Islet precursor cell (in vitro differentiated cells): ENCODE data around the gene VCL.
"Not testable (repeated sequence)": the region's sequence is repeated elsewhere in the genome, so short reads cannot be mapped to it uniquely, and the experiment has no call there.

Source experiments
- DNase-seq: peaks from one replicate; pipeline ENCODE4 v3.0.0-alpha.2; 2018

VCL gene

DNA sequence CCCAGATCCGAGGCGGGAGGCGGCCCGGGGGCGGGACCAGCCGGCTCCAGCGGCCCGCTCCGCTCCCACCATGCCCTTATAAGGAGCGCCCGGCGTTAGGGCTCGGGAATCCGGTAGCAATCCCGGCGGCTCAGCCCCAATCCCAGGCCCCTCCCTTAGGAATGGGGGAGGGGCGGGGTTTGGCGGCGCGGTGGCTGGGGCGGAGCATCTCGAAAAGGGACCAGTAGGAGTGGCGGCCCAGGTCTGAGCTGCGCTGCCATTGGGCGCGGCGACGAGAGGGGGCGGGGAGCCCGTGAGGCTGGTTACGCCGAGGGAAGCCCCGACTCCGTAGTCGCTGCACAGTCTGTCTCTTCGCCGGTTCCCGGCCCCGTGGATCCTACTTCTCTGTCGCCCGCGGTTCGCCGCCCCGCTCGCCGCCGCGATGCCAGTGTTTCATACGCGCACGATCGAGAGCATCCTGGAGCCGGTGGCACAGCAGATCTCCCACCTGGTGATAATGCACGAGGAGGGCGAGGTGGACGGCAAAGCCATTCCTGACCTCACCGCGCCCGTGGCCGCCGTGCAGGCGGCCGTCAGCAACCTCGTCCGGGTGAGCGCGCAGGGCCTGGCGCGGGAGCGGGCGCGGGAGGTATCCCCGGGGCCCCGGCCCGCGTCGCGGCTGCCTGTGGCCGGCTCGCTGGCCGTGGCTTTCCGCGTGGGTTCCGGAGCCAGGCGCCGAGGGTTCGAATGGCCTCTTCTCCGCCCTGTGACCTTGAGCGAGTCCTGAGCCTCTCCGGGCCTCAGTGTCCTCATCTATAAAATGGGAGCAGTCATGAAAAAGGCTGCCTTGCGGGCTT, at the start of gene VCL:
Gene VCL (plus strand): TSS at position 330 of the 836 bp plus-strand sequence. CDS start 92 bp downstream, at position 422.
- DNase-seq, result peak; percentile 100

GRCh38 chr10:73948947-73949633, 48.8 kb upstream of the VCL start:
- no peak for DNase-seq

- DNase-seq, result peak; percentile 68
These were observed 47.6 kb upstream of the VCL start for GRCh38 chr10:73950155-73950948.

GRCh38 chr10:73953665-73954064, 44.3 kb upstream of the VCL start:
- no peak for DNase-seq

- no peak for DNase-seq
These were observed 43.2 kb upstream of the VCL start for GRCh38 chr10:73954737-73955136.

DNA sequence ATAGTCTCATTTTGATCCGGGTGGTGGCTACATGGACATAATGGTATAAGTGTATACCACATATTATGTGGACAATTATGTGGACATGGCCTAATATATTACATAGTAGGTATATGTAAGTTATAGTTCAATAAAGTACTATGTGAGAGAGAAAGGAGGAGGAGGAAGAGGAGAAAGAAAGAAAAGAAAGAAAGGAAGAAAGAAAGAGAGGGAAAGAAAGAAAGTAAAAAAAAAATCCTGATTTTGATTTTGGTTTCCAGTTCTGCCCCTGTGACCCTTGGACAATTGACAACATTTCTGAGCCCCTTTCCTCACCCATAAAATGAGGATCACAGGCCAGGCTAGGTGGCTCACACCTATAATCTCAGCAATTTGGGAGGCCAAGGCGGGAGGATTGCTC, 42.2 kb upstream of the VCL start:
- DNase-seq, result no peak

DNA sequence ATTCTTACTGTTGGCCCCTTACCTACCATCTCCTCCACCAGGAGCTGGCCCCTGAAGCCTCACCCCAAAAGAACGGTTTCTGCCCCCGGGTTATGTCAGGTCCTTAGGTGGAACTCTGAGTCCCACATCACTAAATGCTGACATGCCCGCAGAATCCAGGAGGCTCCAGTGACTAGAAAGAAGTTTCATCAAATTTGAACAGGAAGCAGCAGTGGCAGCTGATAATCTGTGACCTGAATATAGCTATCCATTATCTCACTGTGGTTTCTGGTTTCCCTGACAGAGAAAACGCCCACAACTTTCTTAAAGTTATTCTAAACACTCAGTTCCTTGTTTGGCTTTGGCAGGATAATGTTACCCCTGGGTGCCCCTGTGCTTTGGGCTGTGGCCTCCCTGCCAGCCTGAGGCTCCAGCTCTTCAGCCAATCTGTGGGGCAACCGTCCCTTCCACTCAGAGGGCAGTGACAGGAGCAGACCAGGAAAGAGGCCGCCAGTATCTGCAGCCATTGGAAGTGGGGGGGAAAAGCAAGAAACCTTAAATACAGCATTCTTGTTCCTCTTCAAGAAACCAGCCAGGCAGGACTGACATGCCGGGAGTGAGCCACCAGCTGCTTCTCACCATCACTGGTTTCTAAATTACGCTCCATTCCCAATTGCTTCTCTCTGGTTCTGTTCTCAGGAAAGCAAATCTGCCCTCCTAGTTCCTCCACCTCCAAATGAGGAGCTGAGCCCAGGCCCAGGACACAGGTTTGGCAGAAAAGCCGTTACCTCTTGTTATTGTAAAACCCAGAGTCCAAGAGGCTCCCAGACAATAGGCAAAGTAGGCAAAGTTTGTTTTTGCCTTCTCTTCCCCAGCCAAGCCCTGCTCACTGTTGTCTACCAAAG, 41.2 kb upstream of the VCL start:
- DNase-seq, result no peak

GRCh38 chr10:73959484-73960243, 38.3 kb upstream of the VCL start:
- DNase-seq, result no peak

DNA sequence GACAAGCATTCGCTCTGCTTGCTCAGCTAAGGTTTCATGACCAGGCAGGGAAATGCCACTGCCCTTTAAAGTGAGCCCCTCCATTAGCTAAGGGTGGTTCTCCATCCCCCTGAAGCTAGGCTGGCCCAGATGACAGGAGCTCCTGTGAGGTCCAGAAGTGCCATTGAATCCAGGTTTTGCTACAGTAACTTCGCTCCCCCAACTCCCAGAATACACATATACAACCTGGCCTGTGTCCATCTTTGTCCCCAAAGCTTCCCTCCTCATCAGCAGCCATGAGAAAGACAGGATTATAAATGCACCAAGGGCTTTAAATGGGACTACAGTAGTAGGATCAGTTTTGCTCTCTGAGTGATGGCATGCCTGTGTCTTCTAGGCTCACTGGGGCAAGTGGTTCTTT, 35.5 kb upstream of the VCL start:
- DNase-seq, result no peak

DNA sequence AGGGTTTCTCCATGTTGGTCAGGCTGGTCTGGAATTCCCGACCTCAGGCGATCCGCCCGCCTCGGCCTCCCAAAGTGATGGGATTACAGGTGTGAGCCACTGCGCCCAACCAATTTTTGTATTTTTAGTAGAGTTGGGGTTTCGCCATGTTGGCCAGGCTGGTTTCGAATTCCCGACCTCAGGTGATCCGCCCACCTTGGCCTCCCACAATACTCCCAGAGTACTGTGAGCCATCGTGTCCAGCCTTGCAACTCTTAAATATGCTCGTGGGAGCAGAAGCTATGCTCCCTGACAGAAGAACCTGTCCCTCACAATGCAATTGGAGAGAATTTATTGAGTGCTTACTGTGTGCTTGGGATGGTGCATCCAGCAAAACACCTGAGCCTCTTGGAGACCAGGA, 34.4 kb upstream of the VCL start:
- not testable (repeated sequence) for DNase-seq

DNA sequence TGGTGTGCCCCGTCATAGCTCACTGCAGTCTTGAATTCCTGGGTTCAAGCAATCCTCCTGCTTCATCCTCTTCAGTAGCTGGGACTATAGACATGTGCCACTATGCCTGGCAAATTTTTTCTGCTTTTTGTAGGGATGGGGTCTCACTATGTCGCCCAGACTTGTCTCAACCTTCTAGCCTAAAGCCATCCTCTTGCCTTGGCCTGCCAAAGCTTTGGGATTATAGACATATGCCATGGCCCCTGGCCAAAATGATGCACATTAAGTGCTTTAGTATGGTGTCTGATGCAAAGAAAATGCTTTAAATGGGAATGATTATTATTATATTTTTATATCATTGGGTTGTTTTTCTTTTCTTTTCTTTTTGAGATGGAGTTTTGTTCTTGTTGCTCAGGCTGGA, 33.2 kb upstream of the VCL start:
- no peak for DNase-seq

DNA sequence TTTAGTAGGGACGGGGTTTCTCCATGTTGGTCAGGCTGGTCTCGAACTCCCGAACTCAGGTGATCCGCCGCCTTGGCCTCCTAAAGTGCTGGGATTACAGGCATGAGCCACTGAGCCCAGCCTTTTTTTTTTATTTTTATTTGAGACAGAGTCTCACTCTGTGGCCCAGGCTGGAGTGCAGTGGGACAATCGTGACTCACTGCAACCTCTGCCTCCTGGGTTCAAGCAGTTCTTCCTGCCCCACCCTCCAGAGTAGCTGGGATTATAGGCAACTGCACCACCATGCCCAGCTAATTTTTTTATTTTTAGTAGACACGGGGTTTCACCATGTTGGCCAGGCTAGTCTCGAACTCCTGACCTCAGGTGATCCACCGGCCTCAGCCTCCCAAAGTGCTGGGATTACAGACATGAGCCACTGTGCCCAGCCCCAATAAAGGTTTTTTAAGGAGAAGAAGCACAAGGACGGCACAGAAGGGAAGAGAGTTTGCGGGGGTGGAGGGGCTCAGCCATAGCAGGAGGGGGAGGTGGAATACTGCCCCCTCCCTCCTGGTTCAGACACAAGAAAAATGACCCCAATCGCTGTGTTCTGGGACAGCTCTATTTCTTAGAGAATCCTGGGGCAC, 32.5 kb upstream of the VCL start:
- DNase-seq, result not testable (repeated sequence)

- DNase-seq, result peak; percentile 99
These were observed 31.8 kb upstream of the VCL start for GRCh38 chr10:73965890-73966768.

GRCh38 chr10:73967022-73967429, 30.9 kb upstream of the VCL start:
- no peak for DNase-seq

DNA sequence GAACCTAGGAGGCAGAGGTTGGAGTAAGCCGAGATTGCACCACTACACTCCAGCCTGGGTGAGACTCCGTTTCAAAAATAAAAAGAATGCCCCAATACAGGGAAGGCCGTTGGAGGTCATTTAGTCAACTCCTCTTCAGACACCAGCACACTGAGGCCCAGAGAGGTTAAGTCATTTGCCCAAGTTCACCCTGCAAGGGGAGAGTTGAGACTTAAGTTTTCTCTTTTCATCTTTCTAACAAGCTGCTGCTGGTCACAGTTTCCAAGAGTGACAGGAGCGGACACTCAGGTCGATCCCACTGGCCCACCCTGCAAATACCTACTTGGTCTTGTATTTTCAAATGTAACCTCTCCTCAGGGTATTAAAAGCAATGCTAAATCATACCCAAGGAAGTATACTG, 30.4 kb upstream of the VCL start:
- no peak for DNase-seq

DNA sequence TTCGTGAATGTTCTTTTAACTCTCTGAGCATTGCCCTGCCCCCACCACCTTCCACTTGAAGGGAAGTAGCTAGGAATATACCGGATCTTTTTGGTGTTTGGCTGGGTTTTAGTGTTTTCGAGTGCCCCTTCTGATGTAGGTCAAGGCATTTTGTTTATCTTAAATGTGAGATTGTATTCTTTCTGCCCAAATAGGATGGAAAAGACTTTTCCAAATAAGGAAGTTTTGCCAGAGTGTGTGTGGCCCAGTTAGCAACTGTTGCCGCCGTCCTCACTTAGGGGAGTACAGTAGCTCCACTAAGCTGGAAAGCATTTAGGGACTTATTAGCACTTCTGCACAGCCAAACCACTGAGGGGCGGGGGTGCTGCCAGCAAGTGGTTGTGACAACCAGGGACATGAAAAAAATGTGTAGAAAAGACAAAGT, 29.8 kb upstream of the VCL start:
- peak; percentile 63 for DNase-seq

- no peak for DNase-seq
These were observed 28.6 kb upstream of the VCL start for GRCh38 chr10:73969224-73969841.

GRCh38 chr10:73970845-73971244, 27.1 kb upstream of the VCL start:
- no peak for DNase-seq

DNA sequence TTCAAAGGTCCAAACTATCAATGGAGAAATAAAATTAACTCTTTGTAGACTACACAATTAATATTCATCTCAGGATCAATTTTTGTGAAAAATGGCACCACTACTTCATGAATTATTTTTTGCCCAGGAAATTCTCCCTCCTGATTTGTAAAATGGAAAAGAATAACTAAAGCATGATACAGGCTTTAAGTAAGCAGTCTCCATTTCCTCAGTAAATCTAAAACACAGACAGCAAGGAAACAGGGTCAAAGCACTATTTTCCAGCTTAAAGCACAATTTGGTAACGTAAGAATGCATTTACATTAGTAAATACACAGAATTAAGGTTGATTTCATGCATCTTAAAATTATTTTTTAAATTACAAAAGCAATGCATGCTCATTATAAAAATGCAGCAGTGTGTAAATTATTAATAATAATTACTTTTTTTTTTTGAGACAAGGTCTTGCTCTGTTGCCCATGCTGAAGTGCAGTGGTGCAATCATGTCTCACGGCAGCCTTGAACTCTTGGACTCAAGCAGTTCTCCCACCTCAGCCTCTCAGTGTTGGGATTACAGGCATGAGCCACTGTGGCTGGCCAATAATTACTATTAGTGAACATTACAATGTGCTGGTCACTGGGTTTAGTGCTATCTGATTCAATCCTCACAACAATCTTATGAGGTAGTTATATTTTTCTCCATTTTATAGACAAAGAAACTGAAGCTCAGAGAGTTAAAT, 26.1 kb upstream of the VCL start:
- DNase-seq, result no peak
